CD4-positive, CD25-positive, alpha-beta regulatory T cell (primary cell): ENCODE data around the gene ARHGDIA. TPM values are rescaled to one million over a fixed set of nuclear protein-coding genes. Genes with fewer than 3 reads are reported as not detected.
"Not testable (repeated sequence)": the region's sequence is repeated elsewhere in the genome, so short reads cannot be mapped to it uniquely, and the experiment has no call there.

Source experiments
- ATAC-seq, 2 donors: fragments of 150-1000 bp; cut with Tn5 transposase; one replicate each; pipeline ENCODE4 v1.10.0; 2021; ENCODE audit warnings: low read depth in 2 of 2, moderate number of reproducible peaks in 2 of 2, moderate library complexity in 1 of 2
- DNase-seq, 3 donors: peaks; one replicate each; pipeline versions ENCODE4 v3.0.0 to v3.0.0-alpha.2; 2012 to 2022; ENCODE audit warnings: mixed read lengths in 1 of 3
- H3K27ac ChIP-seq: one replicate; pipeline ENCODE4 v1.7.0; 2013; ENCODE audit warnings: mild to moderate bottlenecking, low read length; ENCODE audit not compliant: insufficient read depth, poor library complexity, severe bottlenecking
- H3K27me3 ChIP-seq: one replicate; pipeline ENCODE4 v1.7.0; 2013; ENCODE audit warnings: low read length; ENCODE audit not compliant: control insufficient read depth, insufficient read depth
- H3K36me3 ChIP-seq: one replicate; pipeline ENCODE4 v1.7.0; 2013; ENCODE audit warnings: mild to moderate bottlenecking, low read length, moderate library complexity; ENCODE audit not compliant: control insufficient read depth, insufficient read depth
- H3K4me1 ChIP-seq: 2 replicates; pipeline ENCODE4 v1.7.0; 2013; ENCODE audit warnings: mild to moderate bottlenecking, low read length; ENCODE audit not compliant: insufficient read depth, control insufficient read depth, poor library complexity, severe bottlenecking
- H3K4me3 ChIP-seq: one replicate; pipeline ENCODE4 v1.7.0; 2013; ENCODE audit warnings: low read depth, mild to moderate bottlenecking, low read length, moderate library complexity
- H3K9me3 ChIP-seq, 2 experiments: 1 replicate in 1 of 2; 2 replicates in 1 of 2; pipeline ENCODE4 v1.7.0; 2013; ENCODE audit warnings: low read length in 2 of 2, mild to moderate bottlenecking in 1 of 2, moderate library complexity in 1 of 2; ENCODE audit not compliant: control insufficient read depth in 2 of 2
- H3K27ac Mint-ChIP-seq, 3 donors: one replicate each; pipeline ENCODE4 v1.8.0; 2020 to 2022; ENCODE audit warnings: mild to moderate bottlenecking in 3 of 3, mixed read lengths in 3 of 3, moderate library complexity in 2 of 3
- H3K27me3 Mint-ChIP-seq: one replicate; pipeline ENCODE4 v1.8.0; 2022; ENCODE audit warnings: mild to moderate bottlenecking, mixed read lengths
- H3K36me3 Mint-ChIP-seq: one replicate; pipeline ENCODE4 v1.8.0; 2020; ENCODE audit warnings: mixed read lengths
- H3K4me1 Mint-ChIP-seq, 4 donors: one replicate each; pipeline ENCODE4 v1.8.0; 2020 to 2022; ENCODE audit warnings: mixed read lengths in 4 of 4, mild to moderate bottlenecking in 1 of 4
- H3K4me3 Mint-ChIP-seq, 4 donors: one replicate each; pipeline ENCODE4 v1.8.0; 2020 to 2022; ENCODE audit warnings: mild to moderate bottlenecking in 4 of 4, mixed read lengths in 4 of 4, moderate library complexity in 3 of 4
- H3K9me3 Mint-ChIP-seq, 7 donors: one replicate each; pipeline ENCODE4 v1.8.0; 2020 to 2022; ENCODE audit warnings: mixed read lengths in 7 of 7, mild to moderate bottlenecking in 3 of 7, moderate library complexity in 2 of 7
- polyA plus RNA-seq, 4 donors: library from polyadenylated mRNA; unstranded; fragments of 300-500 nt; fragmentation: Illumina TruSeq; gene quantifications; one replicate each; pipeline ENCODE4 v1.2.3, GENCODE V29; 2021
- total RNA-seq: library from RNA; stranded (reverse); gene quantifications from one replicate; pipeline ENCODE4 v1.2.3, GENCODE V29; 2022

The ARHGDIA gene
- 578 TPM for total RNA-seq
- polyA plus RNA-seq, result 100 to 1,000 TPM in 2 of 4 donors, 10 to 100 TPM in 2; 91.4 to 141 (median 99.4) TPM

DNA sequence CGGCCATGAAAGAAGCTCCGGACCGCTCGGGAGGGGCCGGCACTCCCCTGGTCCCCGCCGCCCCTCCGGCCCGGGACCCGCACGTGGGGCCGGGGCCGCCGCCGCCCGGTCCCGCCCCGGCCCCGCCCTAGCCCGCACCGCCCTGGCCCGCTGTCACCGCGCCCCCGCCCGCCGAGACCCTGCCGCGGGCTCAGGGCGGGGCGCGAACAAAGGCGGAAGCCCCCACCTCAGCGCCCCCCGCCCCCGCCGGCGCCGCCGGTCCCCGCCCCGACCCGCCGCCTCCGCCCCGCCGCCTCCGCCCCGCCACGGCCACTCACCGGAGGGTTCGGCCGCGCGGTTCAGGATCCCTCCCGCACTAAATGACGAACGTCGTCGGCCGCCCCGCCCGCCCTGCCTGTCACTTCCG, at the start of gene ARHGDIA:
Gene ARHGDIA (minus strand): TSS at position 357 of the 406 bp plus-strand sequence. CDS start 1,407 bp downstream, outside the sequence.
- Histone ChIP-seq H3K36me3 (peaks cover 16% of the 10 kb centered on the region), H3K9me3 (no peaks in the 10 kb centered on the region), H3K4me3 (peak within 1 kb of the TSS; percentile 67), H3K4me1 (peaks cover 48% of the 10 kb centered on the region), H3K27me3 (no peaks in the 10 kb centered on the region), H3K27ac (peak within 1 kb of the TSS; percentile 97)
- Mint-ChIP-seq H3K27me3 (no peaks in the 10 kb centered on the region), H3K9me3 (peaks cover 0 to 1% (median 0%) of the 10 kb centered on the region in 7 donors), H3K4me1 (peaks cover 0 to 50% (median 9%) of the 10 kb centered on the region in 4 donors), H3K27ac (peak within 1 kb of the TSS; percentile 92 to 95 (median 93)), H3K36me3 (peaks cover 3% of the 10 kb centered on the region), H3K4me3 (peak within 1 kb of the TSS; percentile 88 to 99 (median 91))
- DNase-seq, result no peak
- ATAC-seq, result peak; percentile 68 to 72

DNA sequence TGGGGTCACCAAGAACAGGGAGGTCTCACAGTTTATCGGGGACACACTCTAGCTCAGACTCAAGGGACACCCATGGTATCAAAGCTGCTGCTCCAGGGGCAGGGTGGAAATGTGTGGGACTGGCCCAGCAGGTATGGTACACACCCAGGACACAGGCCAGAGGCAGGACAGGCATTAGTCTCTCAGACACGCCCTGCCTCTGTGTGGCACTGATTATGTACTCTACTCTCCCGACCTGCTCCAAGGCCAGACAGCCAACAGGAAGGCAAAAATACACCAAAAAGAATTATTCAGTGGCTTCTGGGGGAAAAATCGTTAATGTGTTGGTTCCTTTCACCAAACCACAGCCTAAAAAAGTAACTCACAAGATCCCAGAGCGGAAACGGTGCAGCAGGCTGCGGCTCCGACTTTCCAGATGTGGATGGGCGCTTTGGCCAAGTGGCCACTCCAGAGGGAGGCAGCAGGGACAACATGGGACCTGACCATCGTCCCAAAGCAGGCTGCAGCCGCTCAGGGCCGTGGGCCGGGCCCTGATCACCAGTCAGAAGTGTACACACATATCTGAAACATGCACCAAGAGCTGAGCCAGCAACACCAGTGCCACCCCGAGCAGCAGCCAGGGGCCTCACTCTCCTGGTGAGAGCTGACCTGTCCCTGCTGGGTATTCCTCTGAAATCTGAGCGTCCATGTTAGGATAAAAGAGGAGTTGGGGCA, 47.9 kb upstream of the ARHGDIA start:
- peak overlapping the region in 2 of 4 donors; percentile 94 to 95 for H3K4me3 Mint-ChIP-seq
- no peaks in the 10 kb centered on the region for H3K36me3 Mint-ChIP-seq
- H3K27me3 ChIP-seq, result no peaks in the 10 kb centered on the region
- H3K4me1 Mint-ChIP-seq, result peaks cover 0 to 35% (median 13%) of the 10 kb centered on the region in 4 donors
- H3K9me3 Mint-ChIP-seq, result no peaks in the 10 kb centered on the region
- peaks cover 6% of the 10 kb centered on the region for H3K27me3 Mint-ChIP-seq
- H3K4me3 ChIP-seq, result no peak overlapping the region
- peaks cover 20% of the 10 kb centered on the region for H3K36me3 ChIP-seq
- H3K9me3 ChIP-seq, result no peaks in the 10 kb centered on the region
- peak overlapping the region; percentile 61 for H3K27ac ChIP-seq
- peaks cover 25% of the 10 kb centered on the region for H3K4me1 ChIP-seq
- no peak for DNase-seq
- no peak for ATAC-seq
- H3K27ac Mint-ChIP-seq, result peak overlapping the region; percentile 74 to 85 (median 81)

DNA sequence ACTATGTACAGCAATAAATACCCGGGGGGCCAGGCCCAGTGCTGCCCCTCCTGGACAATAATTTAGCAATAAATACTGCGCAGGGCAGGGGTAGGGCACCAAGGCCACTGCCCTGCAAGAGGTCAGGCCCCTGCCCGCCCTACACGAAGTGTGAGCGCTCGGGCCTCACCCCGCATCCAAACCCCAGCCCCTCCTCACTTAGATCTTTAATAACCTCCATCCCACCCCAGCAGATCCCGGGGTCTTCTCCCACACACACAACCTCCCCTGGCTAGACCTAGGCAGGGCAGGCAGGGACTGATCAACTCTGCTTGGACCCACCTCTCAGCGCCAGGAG, 47.2 kb upstream of the ARHGDIA start:
- H3K4me1 Mint-ChIP-seq, result peaks cover 0 to 34% (median 13%) of the 10 kb centered on the region in 4 donors
- H3K36me3 ChIP-seq, result peaks cover 27% of the 10 kb centered on the region
- H3K9me3 ChIP-seq, H3K9me3 Mint-ChIP-seq, DNase-seq, H3K27me3 ChIP-seq, H3K36me3 Mint-ChIP-seq, H3K4me3 ChIP-seq, H3K27me3 Mint-ChIP-seq: not testable (repeated sequence)
- ATAC-seq, result peak; percentile 8 to 11
- peak overlapping the region; percentile 61 for H3K27ac ChIP-seq
- peak overlapping the region; percentile 38 to 94 (median 85) for H3K27ac Mint-ChIP-seq
- H3K4me3 Mint-ChIP-seq, result peak overlapping the region; percentile 90 to 95 (median 93)
- H3K4me1 ChIP-seq, result peaks cover 22% of the 10 kb centered on the region

GRCh38 chr17:81917565-81918332, 46.6 kb upstream of the ARHGDIA start, which contains the start of gene SIRT7:
TSS of gene SIRT7 (minus strand) at chr17:81918176. CDS start at chr17:81918131, 45 bp downstream.
- H3K4me3 Mint-ChIP-seq, result peak within 1 kb of the TSS; percentile 90 to 95 (median 94)
- ATAC-seq (peak; percentile 84 to 86), DNase-seq (peak; percentile 78 to 87 (median 81))
- H3K36me3 ChIP-seq, result peaks cover 32% of the 10 kb centered on the region
- peaks cover 0 to 36% (median 14%) of the 10 kb centered on the region in 4 donors for H3K4me1 Mint-ChIP-seq
- no peaks in the 10 kb centered on the region for H3K27me3 ChIP-seq
- H3K27ac Mint-ChIP-seq, result peak within 1 kb of the TSS; percentile 79 to 94 (median 85)
- H3K4me3 ChIP-seq, result peak within 1 kb of the TSS; percentile 82
- no peaks in the 10 kb centered on the region for H3K9me3 ChIP-seq
- no peaks in the 10 kb centered on the region for H3K27me3 Mint-ChIP-seq
- H3K36me3 Mint-ChIP-seq, result peaks cover 8% of the 10 kb centered on the region
- no peaks in the 10 kb centered on the region for H3K9me3 Mint-ChIP-seq
- H3K4me1 ChIP-seq, result peaks cover 22% of the 10 kb centered on the region
- H3K27ac ChIP-seq, result peak within 1 kb of the TSS; percentile 61

GRCh38 chr17:81916234-81917001, 45.3 kb upstream of the ARHGDIA start:
- Histone ChIP-seq H3K27ac (no peak overlapping the region), H3K9me3 (no peaks in the 10 kb centered on the region), H3K4me1 (peaks cover 26% of the 10 kb centered on the region), H3K27me3 (no peaks in the 10 kb centered on the region), H3K36me3 (peaks cover 36% of the 10 kb centered on the region), H3K4me3 (peak overlapping the region; percentile 82)
- ATAC-seq (no peak), DNase-seq (no peak)
- peaks cover 9% of the 10 kb centered on the region for H3K36me3 Mint-ChIP-seq
- peak overlapping the region; percentile 84 to 95 (median 91) for H3K4me3 Mint-ChIP-seq
- no peaks in the 10 kb centered on the region for H3K27me3 Mint-ChIP-seq
- peaks cover 0 to 36% (median 15%) of the 10 kb centered on the region in 4 donors for H3K4me1 Mint-ChIP-seq
- H3K27ac Mint-ChIP-seq, result peak overlapping the region; percentile 38 to 85 (median 59)
- H3K9me3 Mint-ChIP-seq, result no peaks in the 10 kb centered on the region

- Histone ChIP-seq H3K27ac (no peak overlapping the region), H3K36me3 (peaks cover 36% of the 10 kb centered on the region), H3K4me3 (no peak overlapping the region), H3K9me3 (no peaks in the 10 kb centered on the region), H3K27me3 (no peaks in the 10 kb centered on the region), H3K4me1 (peaks cover 32% of the 10 kb centered on the region)
- H3K4me1 Mint-ChIP-seq, result peaks cover 0 to 39% (median 15%) of the 10 kb centered on the region in 4 donors
- ATAC-seq, result no peak
- peaks cover 9% of the 10 kb centered on the region for H3K36me3 Mint-ChIP-seq
- no peaks in the 10 kb centered on the region for H3K9me3 Mint-ChIP-seq
- H3K27ac Mint-ChIP-seq, result no peak overlapping the region
- no peak for DNase-seq
- H3K27me3 Mint-ChIP-seq, result no peaks in the 10 kb centered on the region
- H3K4me3 Mint-ChIP-seq, result peak overlapping the region in 3 of 4 donors; percentile 88 to 95 (median 94)
These were observed 44.2 kb upstream of the ARHGDIA start for GRCh38 chr17:81915331-81915730.
